SK-N-SH (cell line): ENCODE data around the gene PGF. TPM values are rescaled to one million over a fixed set of nuclear protein-coding genes. Genes with fewer than 3 reads are reported as not detected.
"Not testable (repeated sequence)": the region's sequence is repeated elsewhere in the genome, so short reads cannot be mapped to it uniquely, and the experiment has no call there.

Experiments
- CTCF ChIA-PET: fragments of 300-600, 350-600 bp; formaldehyde crosslinking; extraction: SDS; loops from one replicate; lab custom pipeline; 2021; lab: Yijun Ruan, JAX
- POLR2A ChIA-PET: fragments of 350-600 bp; sonication (Branson Sonifier 250); formaldehyde crosslinking; extraction: SDS; loops from one replicate; lab custom pipeline; 2020; ENCODE audit warnings: antibody characterized with exemption, inconsistent platforms; lab: Yijun Ruan, JAX
- DNase-seq: peaks from one replicate; pipeline ENCODE4 v3.0.0; 2012
- H2AFZ ChIP-seq: fragments of 200-600 bp; sonication (generic); 2 replicates; pipeline ENCODE4 v1.8.1; 2016; ENCODE audit warnings: antibody characterized with exemption, mild to moderate bottlenecking, low read depth
- H3F3A ChIP-seq: fragments of 200-600 bp; sonication (generic); replicated peaks from 2 replicates; pipeline ENCODE3; 2016; ENCODE audit warnings: antibody characterized with exemption, mild to moderate bottlenecking; ENCODE audit not compliant: insufficient read depth
- H3K27ac ChIP-seq, 2 experiments: fragments of 200-500 bp in 1 of 2; fragments of 200-600 bp in 1 of 2; sonication (Bioruptor generic) in 1 of 2; sonication (generic), shearing (Covaris generic) in 1 of 2; 2 replicates each; pipeline versions ENCODE4 v1.5.1 to v1.6.1; 2014 to 2016; ENCODE audit warnings: low read depth in 2 of 2, inconsistent platforms in 1 of 2, low read length in 1 of 2, mild to moderate bottlenecking in 1 of 2, mixed read lengths in 1 of 2
- H3K27me3 ChIP-seq: fragments of 200-600 bp; sonication (generic), shearing (Covaris generic); 2 replicates; pipeline ENCODE4 v1.6.1; 2016; ENCODE audit warnings: mixed run types; ENCODE audit not compliant: insufficient read depth
- H3K36me3 ChIP-seq, 2 experiments: fragments of 200-500 bp in 1 of 2; fragments of 200-600 bp in 1 of 2; sonication (Bioruptor generic) in 1 of 2; sonication (generic) in 1 of 2; replicated peaks in 1 of 2; 2 replicates each; pipeline versions ENCODE3 to v1.5.1; 2014 to 2016; ENCODE audit warnings: low read length in 1 of 2, mild to moderate bottlenecking in 1 of 2; ENCODE audit not compliant: insufficient read depth in 2 of 2, control insufficient read depth in 1 of 2
- H3K4me1 ChIP-seq, 2 experiments: fragments of 200-500 bp in 1 of 2; fragments of 200-600 bp in 1 of 2; sonication (Bioruptor generic) in 1 of 2; sonication (generic), shearing (Covaris generic) in 1 of 2; 2 replicates each; pipeline versions ENCODE4 v1.5.1 to v1.6.1; 2014 to 2016; ENCODE audit warnings: low read depth in 1 of 2, low read length in 1 of 2, mixed run types in 1 of 2; ENCODE audit not compliant: insufficient read depth in 2 of 2, control insufficient read depth in 1 of 2
- H3K4me2 ChIP-seq: fragments of 200-600 bp; sonication (generic), shearing (Covaris generic); 2 replicates; pipeline ENCODE4 v1.6.1; 2017; ENCODE audit warnings: mixed run types
- H3K4me3 ChIP-seq, 2 experiments: fragments of 200-500 bp in 1 of 2; fragments of 200-600 bp in 1 of 2; sonication (Bioruptor generic) in 1 of 2; sonication (generic), shearing (Covaris generic) in 1 of 2; 2 replicates each; pipeline versions ENCODE4 v1.5.1 to v1.8.1; 2014 to 2016; ENCODE audit warnings: low read depth in 2 of 2, inconsistent platforms in 1 of 2, low read length in 1 of 2, mild to moderate bottlenecking in 1 of 2, mixed read lengths in 1 of 2, moderate library complexity in 1 of 2
- H3K79me2 ChIP-seq: fragments of 200-600 bp; sonication (generic); 2 replicates; pipeline ENCODE4 v1.8.1; 2017; ENCODE audit warnings: mild to moderate bottlenecking; ENCODE audit not compliant: insufficient read depth
- H3K9ac ChIP-seq: fragments of 200-600 bp; sonication (generic); 2 replicates; pipeline ENCODE4 v1.6.1; 2017; ENCODE audit warnings: mixed run types
- H3K9me2 ChIP-seq: fragments of 200-600 bp; sonication (generic); 2 replicates; pipeline ENCODE4 v1.6.1; 2017; ENCODE audit warnings: mixed run types
- H3K9me3 ChIP-seq: fragments of 200-600 bp; sonication (generic); 2 replicates; pipeline ENCODE4 v1.6.1; 2017; ENCODE audit warnings: mixed run types, mild to moderate bottlenecking, moderate library complexity
- H4K20me1 ChIP-seq: fragments of 200-600 bp; sonication (generic); 2 replicates; pipeline ENCODE4 v1.6.1; 2017; ENCODE audit warnings: mild to moderate bottlenecking, mixed run types; ENCODE audit not compliant: insufficient read depth
- FOSL2 ChIP-seq: IDR thresholded peaks from 2 replicates; pipeline ENCODE4 v1.4.0; 2012; ENCODE audit warnings: low read depth, mild to moderate bottlenecking, moderate library complexity, borderline replicate concordance
- GATA2 ChIP-seq: sonication (generic); formaldehyde crosslinking; IDR thresholded peaks from 2 replicates; pipeline ENCODE4 v1.5.0; 2020; ENCODE audit warnings: mild to moderate bottlenecking, missing genetic modification reagents
- MEF2A ChIP-seq: IDR thresholded peaks from 2 replicates; pipeline ENCODE4 v1.4.0; 2012; ENCODE audit warnings: low read depth, borderline replicate concordance
- MXI1 ChIP-seq: IDR thresholded peaks from 2 replicates; pipeline ENCODE4 v1.6.1; 2012; ENCODE audit warnings: mild to moderate bottlenecking, low read depth, low read length, improper control_type of control experiment
- NFIC ChIP-seq: IDR thresholded peaks from 2 replicates; pipeline ENCODE4 v1.4.0; 2012; ENCODE audit warnings: borderline replicate concordance
- RCOR1 ChIP-seq: fragments of 150-350 bp; IDR thresholded peaks from 2 replicates; pipeline ENCODE4 v1.6.1; 2017; ENCODE audit warnings: antibody characterized with exemption, low read length
- RXRA ChIP-seq: IDR thresholded peaks from 2 replicates; pipeline ENCODE4 v1.4.0; 2012; ENCODE audit warnings: low read depth, mild to moderate bottlenecking, borderline replicate concordance
- SMC3 ChIP-seq: IDR thresholded peaks from 2 replicates; pipeline ENCODE4 v1.6.1; 2012; ENCODE audit warnings: low read depth, low read length, improper control_type of control experiment
- USF2 ChIP-seq: fragments of 150-350 bp; IDR thresholded peaks from 2 replicates; pipeline ENCODE4 v1.6.1; 2017; ENCODE audit warnings: antibody characterized with exemption, low read length, low read depth, borderline replicate concordance
- YY1 ChIP-seq: IDR thresholded peaks from 2 replicates; pipeline ENCODE4 v1.4.0; 2012; ENCODE audit warnings: low read depth, mild to moderate bottlenecking
- WGBS: methylation state at CpG from one replicate; pipeline ENCODE4 v1.1.6; 2017; ENCODE audit warnings: low lambda C conversion rate; 5-methylcytosine and 5-hydroxymethylcytosine counted together
- polyA plus RNA-seq, 3 experiments: library from polyadenylated mRNA; depleted of rRNA; stranded (reverse); fragments of >200 nt; gene quantifications; 2 replicates each; pipeline ENCODE4 v1.2.3, GENCODE V29; 2012
- TF ChIP-seq, protein P1 (sequence below): IDR thresholded peaks from 2 replicates; pipeline ENCODE4 v1.4.0; 2012; ENCODE audit warnings: low read depth, borderline replicate concordance
- TF ChIP-seq, protein P2 (sequence below): fragments of 200-600 bp; sonication (generic); IDR thresholded peaks from 2 replicates; pipeline ENCODE4 v1.6.1; 2017; ENCODE audit warnings: antibody characterized with exemption, mild to moderate bottlenecking, moderate library complexity
- TF ChIP-seq, protein P3 (sequence below): IDR thresholded peaks from 2 replicates; pipeline ENCODE4 v1.6.1; 2012; ENCODE audit warnings: mild to moderate bottlenecking, low read depth, low read length, moderate library complexity

PGF gene
- polyA plus RNA-seq, 1 of the 3 experiments (the other 2 are of a cell fraction): 4.4 TPM

DNA sequence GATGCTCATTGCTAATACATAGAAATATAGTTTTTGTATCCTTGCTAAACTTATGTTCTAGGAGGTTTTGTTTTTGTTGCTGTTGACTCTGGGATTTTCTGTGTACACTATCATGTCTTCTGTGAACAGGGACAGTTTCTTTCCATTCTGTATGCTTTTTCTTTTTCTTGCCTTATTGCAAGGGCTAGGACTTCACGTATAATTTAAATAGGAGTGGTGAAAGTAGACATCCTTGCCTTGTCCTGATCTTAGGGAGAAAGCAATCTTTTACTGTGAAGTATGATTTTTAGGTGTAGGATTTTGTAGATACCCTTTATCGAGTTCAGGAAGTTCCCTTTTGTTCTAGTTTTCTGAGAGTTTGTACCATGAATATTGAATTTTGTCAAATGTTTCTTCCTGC, 45.9 kb upstream of the PGF start:
- H3K9me3 ChIP-seq: no peaks in the 10 kb centered on the region
- no peaks in the 10 kb centered on the region for H4K20me1 ChIP-seq
- 66% methylated on average over 2 of the region's 2 CpGs for WGBS
- TF ChIP-seq YY1 (no peak), USF2 (no peak), SMC3 (no peak), GATA2 (CRISPR knock-in tag) (no peak), FOSL2 (no peak), RCOR1 (no peak), NFIC (no peak), RXRA (no peak), MXI1 (no peak), MEF2A (no peak)
- TF ChIP-seq, protein P1, sequence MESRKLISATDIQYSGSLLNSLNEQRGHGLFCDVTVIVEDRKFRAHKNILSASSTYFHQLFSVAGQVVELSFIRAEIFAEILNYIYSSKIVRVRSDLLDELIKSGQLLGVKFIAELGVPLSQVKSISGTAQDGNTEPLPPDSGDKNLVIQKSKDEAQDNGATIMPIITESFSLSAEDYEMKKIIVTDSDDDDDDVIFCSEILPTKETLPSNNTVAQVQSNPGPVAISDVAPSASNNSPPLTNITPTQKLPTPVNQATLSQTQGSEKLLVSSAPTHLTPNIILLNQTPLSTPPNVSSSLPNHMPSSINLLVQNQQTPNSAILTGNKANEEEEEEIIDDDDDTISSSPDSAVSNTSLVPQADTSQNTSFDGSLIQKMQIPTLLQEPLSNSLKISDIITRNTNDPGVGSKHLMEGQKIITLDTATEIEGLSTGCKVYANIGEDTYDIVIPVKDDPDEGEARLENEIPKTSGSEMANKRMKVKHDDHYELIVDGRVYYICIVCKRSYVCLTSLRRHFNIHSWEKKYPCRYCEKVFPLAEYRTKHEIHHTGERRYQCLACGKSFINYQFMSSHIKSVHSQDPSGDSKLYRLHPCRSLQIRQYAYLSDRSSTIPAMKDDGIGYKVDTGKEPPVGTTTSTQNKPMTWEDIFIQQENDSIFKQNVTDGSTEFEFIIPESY: no peak
- TF ChIP-seq, protein P2, sequence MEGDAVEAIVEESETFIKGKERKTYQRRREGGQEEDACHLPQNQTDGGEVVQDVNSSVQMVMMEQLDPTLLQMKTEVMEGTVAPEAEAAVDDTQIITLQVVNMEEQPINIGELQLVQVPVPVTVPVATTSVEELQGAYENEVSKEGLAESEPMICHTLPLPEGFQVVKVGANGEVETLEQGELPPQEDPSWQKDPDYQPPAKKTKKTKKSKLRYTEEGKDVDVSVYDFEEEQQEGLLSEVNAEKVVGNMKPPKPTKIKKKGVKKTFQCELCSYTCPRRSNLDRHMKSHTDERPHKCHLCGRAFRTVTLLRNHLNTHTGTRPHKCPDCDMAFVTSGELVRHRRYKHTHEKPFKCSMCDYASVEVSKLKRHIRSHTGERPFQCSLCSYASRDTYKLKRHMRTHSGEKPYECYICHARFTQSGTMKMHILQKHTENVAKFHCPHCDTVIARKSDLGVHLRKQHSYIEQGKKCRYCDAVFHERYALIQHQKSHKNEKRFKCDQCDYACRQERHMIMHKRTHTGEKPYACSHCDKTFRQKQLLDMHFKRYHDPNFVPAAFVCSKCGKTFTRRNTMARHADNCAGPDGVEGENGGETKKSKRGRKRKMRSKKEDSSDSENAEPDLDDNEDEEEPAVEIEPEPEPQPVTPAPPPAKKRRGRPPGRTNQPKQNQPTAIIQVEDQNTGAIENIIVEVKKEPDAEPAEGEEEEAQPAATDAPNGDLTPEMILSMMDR: no peak
- TF ChIP-seq, protein P3, sequence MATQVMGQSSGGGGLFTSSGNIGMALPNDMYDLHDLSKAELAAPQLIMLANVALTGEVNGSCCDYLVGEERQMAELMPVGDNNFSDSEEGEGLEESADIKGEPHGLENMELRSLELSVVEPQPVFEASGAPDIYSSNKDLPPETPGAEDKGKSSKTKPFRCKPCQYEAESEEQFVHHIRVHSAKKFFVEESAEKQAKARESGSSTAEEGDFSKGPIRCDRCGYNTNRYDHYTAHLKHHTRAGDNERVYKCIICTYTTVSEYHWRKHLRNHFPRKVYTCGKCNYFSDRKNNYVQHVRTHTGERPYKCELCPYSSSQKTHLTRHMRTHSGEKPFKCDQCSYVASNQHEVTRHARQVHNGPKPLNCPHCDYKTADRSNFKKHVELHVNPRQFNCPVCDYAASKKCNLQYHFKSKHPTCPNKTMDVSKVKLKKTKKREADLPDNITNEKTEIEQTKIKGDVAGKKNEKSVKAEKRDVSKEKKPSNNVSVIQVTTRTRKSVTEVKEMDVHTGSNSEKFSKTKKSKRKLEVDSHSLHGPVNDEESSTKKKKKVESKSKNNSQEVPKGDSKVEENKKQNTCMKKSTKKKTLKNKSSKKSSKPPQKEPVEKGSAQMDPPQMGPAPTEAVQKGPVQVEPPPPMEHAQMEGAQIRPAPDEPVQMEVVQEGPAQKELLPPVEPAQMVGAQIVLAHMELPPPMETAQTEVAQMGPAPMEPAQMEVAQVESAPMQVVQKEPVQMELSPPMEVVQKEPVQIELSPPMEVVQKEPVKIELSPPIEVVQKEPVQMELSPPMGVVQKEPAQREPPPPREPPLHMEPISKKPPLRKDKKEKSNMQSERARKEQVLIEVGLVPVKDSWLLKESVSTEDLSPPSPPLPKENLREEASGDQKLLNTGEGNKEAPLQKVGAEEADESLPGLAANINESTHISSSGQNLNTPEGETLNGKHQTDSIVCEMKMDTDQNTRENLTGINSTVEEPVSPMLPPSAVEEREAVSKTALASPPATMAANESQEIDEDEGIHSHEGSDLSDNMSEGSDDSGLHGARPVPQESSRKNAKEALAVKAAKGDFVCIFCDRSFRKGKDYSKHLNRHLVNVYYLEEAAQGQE: no peak
- no peak for DNase-seq
- ChIA-PET CTCF (interaction anchor here (1.0 to 5.6 kb wide), 4 partner anchors 11 to 96 kb away, joined by 3 to 44 read pairs (median 5); partner anchors contain the start of gene PGF), POLR2A (no interaction called here)
- no peak overlapping the region for H3K9ac ChIP-seq
- peaks cover 28% of the 10 kb centered on the region for H3K79me2 ChIP-seq
- peaks cover 3% of the 10 kb centered on the region for H3F3A ChIP-seq
- H3K4me2 ChIP-seq: no peak overlapping the region
- H3K27ac ChIP-seq: no peak overlapping the region
- H3K27me3 ChIP-seq: no peaks in the 10 kb centered on the region
- H2AFZ ChIP-seq: no peak overlapping the region
- peaks cover 7 to 18% of the 10 kb centered on the region in 2 experiments; a peak in 3 of 4 replicates for H3K4me1 ChIP-seq
- peaks cover 15 to 17% of the 10 kb centered on the region in 2 experiments for H3K36me3 ChIP-seq
- H3K9me2 ChIP-seq: no peaks in the 10 kb centered on the region
- H3K4me3 ChIP-seq: no peak overlapping the region

GRCh38 chr14:74995781-74996180, 40.4 kb upstream of the PGF start:
- H3K4me3 ChIP-seq, H3K9ac ChIP-seq, CTCF ChIA-PET, H2AFZ ChIP-seq, H3F3A ChIP-seq, H3K79me2 ChIP-seq, H3K36me3 ChIP-seq, H4K20me1 ChIP-seq, H3K27me3 ChIP-seq, DNase-seq, H3K9me3 ChIP-seq, H3K27ac ChIP-seq, POLR2A ChIA-PET, H3K4me1 ChIP-seq, H3K9me2 ChIP-seq, H3K4me2 ChIP-seq: not testable (repeated sequence)
- WGBS: 82% methylated on average over 6 of the region's 7 CpGs

GRCh38 chr14:74994182-74994581, 38.8 kb upstream of the PGF start:
- H3K9ac ChIP-seq, H3K9me2 ChIP-seq, CTCF ChIA-PET, H3K36me3 ChIP-seq, H3K4me3 ChIP-seq, H3K9me3 ChIP-seq, DNase-seq, H3K79me2 ChIP-seq, POLR2A ChIA-PET, H3K4me1 ChIP-seq, H3K4me2 ChIP-seq, H3F3A ChIP-seq, H4K20me1 ChIP-seq, H3K27ac ChIP-seq, H2AFZ ChIP-seq, H3K27me3 ChIP-seq: not testable (repeated sequence)
- whole genome bisulfite sequencing: 95% methylated on average over 11 of the region's 28 CpGs
